HEK293 (cell line): ENCODE results near the gene DENND1C.

Source experiments
- GLIS1 ChIP-seq: fragments of 450-650 bp; formaldehyde crosslinking; IDR thresholded peaks from 2 replicates; pipeline ENCODE4 v1.5.1; 2016; ENCODE audit warnings: missing biosample characterization, missing genetic modification characterization
- KLF9 ChIP-seq: fragments of 450-650 bp; formaldehyde crosslinking; IDR thresholded peaks from 2 replicates; pipeline ENCODE4 v1.5.1; 2016; ENCODE audit warnings: missing biosample characterization, missing genetic modification characterization, low read depth
- RBAK ChIP-seq: fragments of 450-650 bp; formaldehyde crosslinking; IDR thresholded peaks from 2 replicates; pipeline ENCODE4 v1.5.1; 2016; ENCODE audit warnings: missing biosample characterization, missing genetic modification characterization
- SP7 ChIP-seq: fragments of 450-650 bp; formaldehyde crosslinking; IDR thresholded peaks from 2 replicates; pipeline ENCODE4 v1.5.1; 2016; ENCODE audit warnings: missing biosample characterization, missing genetic modification characterization
- TRIM28 ChIP-seq: IDR thresholded peaks from 2 replicates; pipeline ENCODE4 v1.6.1; 2011; ENCODE audit warnings: low read length, control low read depth, borderline replicate concordance
- ZNF274 ChIP-seq, 2 experiments: fragments of 200-500 bp in 1 of 2; fragments of 450-650 bp in 1 of 2; sonication (Bioruptor generic) in 1 of 2; formaldehyde crosslinking in 1 of 2; IDR thresholded peaks; 2 replicates each; pipeline versions ENCODE4 v1.5.1 to v1.6.1; 2014 to 2016; ENCODE audit warnings: borderline replicate concordance in 1 of 2, inconsistent platforms in 1 of 2, low read length in 1 of 2, missing biosample characterization in 1 of 2, missing genetic modification characterization in 1 of 2
- ZNF302 ChIP-seq: fragments of 450-650 bp; formaldehyde crosslinking; IDR thresholded peaks from 2 replicates; pipeline ENCODE4 v1.5.1; 2016; ENCODE audit warnings: missing biosample characterization, missing genetic modification characterization, low read depth
- ZNF510 ChIP-seq: fragments of 450-650 bp; formaldehyde crosslinking; IDR thresholded peaks from 2 replicates; pipeline ENCODE4 v1.5.1; 2018; ENCODE audit warnings: mild to moderate bottlenecking, missing genetic modification characterization, missing biosample characterization; ENCODE audit not compliant: insufficient replicate concordance
- ZNF514 ChIP-seq: fragments of 450-650 bp; formaldehyde crosslinking; IDR thresholded peaks from 2 replicates; pipeline ENCODE4 v1.5.1; 2016; ENCODE audit warnings: missing biosample characterization, missing genetic modification characterization
- ZNF549 ChIP-seq: fragments of 450-650 bp; IDR thresholded peaks from 2 replicates; pipeline ENCODE4 v1.5.1; 2018; ENCODE audit warnings: missing biosample characterization, missing genetic modification characterization, mild to moderate bottlenecking, inconsistent platforms, moderate library complexity
- ZNF558 ChIP-seq: fragments of 450-650 bp; formaldehyde crosslinking; IDR thresholded peaks from 2 replicates; pipeline ENCODE4 v1.5.1; 2016; ENCODE audit warnings: missing biosample characterization, missing genetic modification characterization
- ZNF560 ChIP-seq: fragments of 450-650 bp; formaldehyde crosslinking; IDR thresholded peaks from 2 replicates; pipeline ENCODE4 v1.5.1; 2017; ENCODE audit warnings: missing biosample characterization, missing genetic modification characterization, borderline replicate concordance
- ZNF837 ChIP-seq: fragments of 450-650 bp; formaldehyde crosslinking; IDR thresholded peaks from 2 replicates; pipeline ENCODE4 v1.5.1; 2016; ENCODE audit warnings: missing biosample characterization, missing genetic modification characterization
- ZSCAN23 ChIP-seq: fragments of 450-650 bp; formaldehyde crosslinking; IDR thresholded peaks from 2 replicates; pipeline ENCODE4 v1.5.1; 2016; ENCODE audit warnings: missing biosample characterization, missing genetic modification characterization
- TF ChIP-seq, protein P1 (sequence below): fragments of 450-650 bp; formaldehyde crosslinking; IDR thresholded peaks from 2 replicates; pipeline ENCODE4 v1.5.1; 2016; ENCODE audit warnings: missing biosample characterization, missing genetic modification characterization, borderline replicate concordance
- TF ChIP-seq, protein P2 (sequence below): fragments of 450-650 bp; formaldehyde crosslinking; IDR thresholded peaks from 2 replicates; pipeline ENCODE4 v1.5.1; 2016; ENCODE audit warnings: missing biosample characterization, missing genetic modification characterization
- TF ChIP-seq, protein P3 (sequence below): fragments of 450-650 bp; formaldehyde crosslinking; IDR thresholded peaks from 2 replicates; pipeline ENCODE4 v1.5.1; 2016; ENCODE audit warnings: missing biosample characterization, missing genetic modification characterization
- TF ChIP-seq, protein P4 (sequence below): fragments of 450-650 bp; formaldehyde crosslinking; IDR thresholded peaks from 2 replicates; pipeline ENCODE4 v1.5.1; 2016; ENCODE audit warnings: missing biosample characterization, missing genetic modification characterization
- TF ChIP-seq, protein P5 (sequence below): fragments of 450-650 bp; formaldehyde crosslinking; IDR thresholded peaks from 2 replicates; pipeline ENCODE4 v1.5.1; 2016; ENCODE audit warnings: missing biosample characterization, missing genetic modification characterization
- TF ChIP-seq, protein P6 (sequence below): fragments of 450-650 bp; formaldehyde crosslinking; IDR thresholded peaks from 2 replicates; pipeline ENCODE4 v1.5.1; 2016; ENCODE audit warnings: missing biosample characterization, missing genetic modification characterization

DENND1C gene

DNA sequence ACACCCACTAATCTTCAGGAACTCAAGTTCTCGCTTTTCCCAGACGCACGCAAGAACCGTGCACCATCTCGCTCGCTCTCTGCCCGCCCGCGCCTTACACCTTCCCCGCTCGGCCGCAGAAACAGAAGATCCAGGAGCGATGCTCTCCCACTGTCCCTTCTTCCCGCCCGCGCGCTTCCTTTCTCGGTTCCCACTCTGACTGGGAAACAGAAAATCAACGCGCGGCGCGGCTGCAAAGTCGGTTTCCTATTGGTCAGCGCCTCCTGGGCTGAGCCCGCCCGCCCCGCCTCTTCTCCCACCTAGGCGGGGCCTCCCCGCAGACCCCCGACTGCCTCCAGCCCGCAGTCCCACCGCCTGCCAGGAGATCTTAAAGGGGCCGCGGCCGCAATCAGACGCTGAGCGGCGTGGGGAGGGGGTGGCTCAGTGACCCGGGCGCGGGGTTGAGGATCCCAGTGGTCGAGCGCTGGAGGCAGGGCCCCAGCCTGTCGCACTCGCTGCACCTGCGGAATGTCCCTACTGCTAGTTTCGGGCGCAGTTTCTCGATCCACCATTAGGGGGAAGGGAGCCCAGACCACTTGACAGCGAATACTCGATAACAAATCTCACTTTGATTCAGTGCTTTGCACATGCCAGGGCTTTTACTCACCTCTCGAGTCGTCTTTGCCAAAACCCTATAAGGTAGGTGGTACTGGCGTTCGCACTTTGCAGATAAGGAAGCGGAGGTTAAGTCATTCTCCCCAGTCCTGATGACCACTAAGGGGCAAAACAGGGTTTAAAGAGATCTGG is 21.3 kb downstream of the DENND1C start (continued):
- TF ChIP-seq, protein P1, sequence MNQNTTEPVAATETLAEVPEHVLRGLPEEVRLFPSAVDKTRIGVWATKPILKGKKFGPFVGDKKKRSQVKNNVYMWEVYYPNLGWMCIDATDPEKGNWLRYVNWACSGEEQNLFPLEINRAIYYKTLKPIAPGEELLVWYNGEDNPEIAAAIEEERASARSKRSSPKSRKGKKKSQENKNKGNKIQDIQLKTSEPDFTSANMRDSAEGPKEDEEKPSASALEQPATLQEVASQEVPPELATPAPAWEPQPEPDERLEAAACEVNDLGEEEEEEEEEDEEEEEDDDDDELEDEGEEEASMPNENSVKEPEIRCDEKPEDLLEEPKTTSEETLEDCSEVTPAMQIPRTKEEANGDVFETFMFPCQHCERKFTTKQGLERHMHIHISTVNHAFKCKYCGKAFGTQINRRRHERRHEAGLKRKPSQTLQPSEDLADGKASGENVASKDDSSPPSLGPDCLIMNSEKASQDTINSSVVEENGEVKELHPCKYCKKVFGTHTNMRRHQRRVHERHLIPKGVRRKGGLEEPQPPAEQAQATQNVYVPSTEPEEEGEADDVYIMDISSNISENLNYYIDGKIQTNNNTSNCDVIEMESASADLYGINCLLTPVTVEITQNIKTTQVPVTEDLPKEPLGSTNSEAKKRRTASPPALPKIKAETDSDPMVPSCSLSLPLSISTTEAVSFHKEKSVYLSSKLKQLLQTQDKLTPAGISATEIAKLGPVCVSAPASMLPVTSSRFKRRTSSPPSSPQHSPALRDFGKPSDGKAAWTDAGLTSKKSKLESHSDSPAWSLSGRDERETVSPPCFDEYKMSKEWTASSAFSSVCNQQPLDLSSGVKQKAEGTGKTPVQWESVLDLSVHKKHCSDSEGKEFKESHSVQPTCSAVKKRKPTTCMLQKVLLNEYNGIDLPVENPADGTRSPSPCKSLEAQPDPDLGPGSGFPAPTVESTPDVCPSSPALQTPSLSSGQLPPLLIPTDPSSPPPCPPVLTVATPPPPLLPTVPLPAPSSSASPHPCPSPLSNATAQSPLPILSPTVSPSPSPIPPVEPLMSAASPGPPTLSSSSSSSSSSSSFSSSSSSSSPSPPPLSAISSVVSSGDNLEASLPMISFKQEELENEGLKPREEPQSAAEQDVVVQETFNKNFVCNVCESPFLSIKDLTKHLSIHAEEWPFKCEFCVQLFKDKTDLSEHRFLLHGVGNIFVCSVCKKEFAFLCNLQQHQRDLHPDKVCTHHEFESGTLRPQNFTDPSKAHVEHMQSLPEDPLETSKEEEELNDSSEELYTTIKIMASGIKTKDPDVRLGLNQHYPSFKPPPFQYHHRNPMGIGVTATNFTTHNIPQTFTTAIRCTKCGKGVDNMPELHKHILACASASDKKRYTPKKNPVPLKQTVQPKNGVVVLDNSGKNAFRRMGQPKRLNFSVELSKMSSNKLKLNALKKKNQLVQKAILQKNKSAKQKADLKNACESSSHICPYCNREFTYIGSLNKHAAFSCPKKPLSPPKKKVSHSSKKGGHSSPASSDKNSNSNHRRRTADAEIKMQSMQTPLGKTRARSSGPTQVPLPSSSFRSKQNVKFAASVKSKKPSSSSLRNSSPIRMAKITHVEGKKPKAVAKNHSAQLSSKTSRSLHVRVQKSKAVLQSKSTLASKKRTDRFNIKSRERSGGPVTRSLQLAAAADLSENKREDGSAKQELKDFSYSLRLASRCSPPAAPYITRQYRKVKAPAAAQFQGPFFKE = 0 out of 2 replicates have a peak, but pooled peaks have one; percentile 14
- TF ChIP-seq ZNF560 = no peak
- TF ChIP-seq ZNF837 (tag by site-specific recombination) = 0 out of 2 replicates have a peak, but pooled peaks have one; percentile 38
- TF ChIP-seq TRIM28 = no peak
- TF ChIP-seq, protein P2, sequence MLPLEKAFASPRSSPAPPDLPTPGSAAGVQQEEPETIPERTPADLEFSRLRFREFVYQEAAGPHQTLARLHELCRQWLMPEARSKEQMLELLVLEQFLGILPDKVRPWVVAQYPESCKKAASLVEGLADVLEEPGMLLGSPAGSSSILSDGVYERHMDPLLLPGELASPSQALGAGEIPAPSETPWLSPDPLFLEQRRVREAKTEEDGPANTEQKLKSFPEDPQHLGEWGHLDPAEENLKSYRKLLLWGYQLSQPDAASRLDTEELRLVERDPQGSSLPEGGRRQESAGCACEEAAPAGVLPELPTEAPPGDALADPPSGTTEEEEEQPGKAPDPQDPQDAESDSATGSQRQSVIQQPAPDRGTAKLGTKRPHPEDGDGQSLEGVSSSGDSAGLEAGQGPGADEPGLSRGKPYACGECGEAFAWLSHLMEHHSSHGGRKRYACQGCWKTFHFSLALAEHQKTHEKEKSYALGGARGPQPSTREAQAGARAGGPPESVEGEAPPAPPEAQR (tag by site-specific recombination) = peak; percentile 78
- TF ChIP-seq, protein P3, sequence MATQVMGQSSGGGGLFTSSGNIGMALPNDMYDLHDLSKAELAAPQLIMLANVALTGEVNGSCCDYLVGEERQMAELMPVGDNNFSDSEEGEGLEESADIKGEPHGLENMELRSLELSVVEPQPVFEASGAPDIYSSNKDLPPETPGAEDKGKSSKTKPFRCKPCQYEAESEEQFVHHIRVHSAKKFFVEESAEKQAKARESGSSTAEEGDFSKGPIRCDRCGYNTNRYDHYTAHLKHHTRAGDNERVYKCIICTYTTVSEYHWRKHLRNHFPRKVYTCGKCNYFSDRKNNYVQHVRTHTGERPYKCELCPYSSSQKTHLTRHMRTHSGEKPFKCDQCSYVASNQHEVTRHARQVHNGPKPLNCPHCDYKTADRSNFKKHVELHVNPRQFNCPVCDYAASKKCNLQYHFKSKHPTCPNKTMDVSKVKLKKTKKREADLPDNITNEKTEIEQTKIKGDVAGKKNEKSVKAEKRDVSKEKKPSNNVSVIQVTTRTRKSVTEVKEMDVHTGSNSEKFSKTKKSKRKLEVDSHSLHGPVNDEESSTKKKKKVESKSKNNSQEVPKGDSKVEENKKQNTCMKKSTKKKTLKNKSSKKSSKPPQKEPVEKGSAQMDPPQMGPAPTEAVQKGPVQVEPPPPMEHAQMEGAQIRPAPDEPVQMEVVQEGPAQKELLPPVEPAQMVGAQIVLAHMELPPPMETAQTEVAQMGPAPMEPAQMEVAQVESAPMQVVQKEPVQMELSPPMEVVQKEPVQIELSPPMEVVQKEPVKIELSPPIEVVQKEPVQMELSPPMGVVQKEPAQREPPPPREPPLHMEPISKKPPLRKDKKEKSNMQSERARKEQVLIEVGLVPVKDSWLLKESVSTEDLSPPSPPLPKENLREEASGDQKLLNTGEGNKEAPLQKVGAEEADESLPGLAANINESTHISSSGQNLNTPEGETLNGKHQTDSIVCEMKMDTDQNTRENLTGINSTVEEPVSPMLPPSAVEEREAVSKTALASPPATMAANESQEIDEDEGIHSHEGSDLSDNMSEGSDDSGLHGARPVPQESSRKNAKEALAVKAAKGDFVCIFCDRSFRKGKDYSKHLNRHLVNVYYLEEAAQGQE = peak; percentile 41; the same call in 1 of the 2 replicates
- TF ChIP-seq ZNF558 (tag by site-specific recombination) = peak; percentile 68; the same call in 1 of the 2 replicates
- 0 out of 2 replicates have a peak, but pooled peaks have one; percentile 71 for TF ChIP-seq RBAK (tag by site-specific recombination)
- TF ChIP-seq KLF9 = peak; percentile 26
- TF ChIP-seq ZNF514 (tag by site-specific recombination) = no peak
- peak; percentile 69; the same call in 1 of the 2 replicates for TF ChIP-seq ZSCAN23 (tag by site-specific recombination)
- 0 out of 2 replicates have a peak, but pooled peaks have one; percentile 17 for TF ChIP-seq ZNF302 (tag by site-specific recombination)
- TF ChIP-seq, protein P4, sequence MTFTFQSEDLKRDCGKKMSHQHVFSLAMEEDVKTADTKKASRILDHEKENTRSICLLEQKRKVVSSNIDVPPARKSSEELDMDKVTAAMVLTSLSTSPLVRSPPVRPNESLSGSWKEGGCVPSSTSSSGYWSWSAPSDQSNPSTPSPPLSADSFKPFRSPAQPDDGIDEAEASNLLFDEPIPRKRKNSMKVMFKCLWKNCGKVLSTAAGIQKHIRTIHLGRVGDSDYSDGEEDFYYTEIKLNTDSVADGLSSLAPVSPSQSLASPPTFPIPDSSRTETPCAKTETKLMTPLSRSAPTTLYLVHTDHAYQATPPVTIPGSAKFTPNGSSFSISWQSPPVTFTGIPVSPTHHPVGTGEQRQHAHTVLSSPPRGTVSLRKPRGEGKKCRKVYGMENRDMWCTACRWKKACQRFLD (tag by site-specific recombination) = no peak
- TF ChIP-seq, protein P5, sequence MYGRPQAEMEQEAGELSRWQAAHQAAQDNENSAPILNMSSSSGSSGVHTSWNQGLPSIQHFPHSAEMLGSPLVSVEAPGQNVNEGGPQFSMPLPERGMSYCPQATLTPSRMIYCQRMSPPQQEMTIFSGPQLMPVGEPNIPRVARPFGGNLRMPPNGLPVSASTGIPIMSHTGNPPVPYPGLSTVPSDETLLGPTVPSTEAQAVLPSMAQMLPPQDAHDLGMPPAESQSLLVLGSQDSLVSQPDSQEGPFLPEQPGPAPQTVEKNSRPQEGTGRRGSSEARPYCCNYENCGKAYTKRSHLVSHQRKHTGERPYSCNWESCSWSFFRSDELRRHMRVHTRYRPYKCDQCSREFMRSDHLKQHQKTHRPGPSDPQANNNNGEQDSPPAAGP = peak; percentile 90
- no peak for TF ChIP-seq ZNF510
- TF ChIP-seq, protein P6, sequence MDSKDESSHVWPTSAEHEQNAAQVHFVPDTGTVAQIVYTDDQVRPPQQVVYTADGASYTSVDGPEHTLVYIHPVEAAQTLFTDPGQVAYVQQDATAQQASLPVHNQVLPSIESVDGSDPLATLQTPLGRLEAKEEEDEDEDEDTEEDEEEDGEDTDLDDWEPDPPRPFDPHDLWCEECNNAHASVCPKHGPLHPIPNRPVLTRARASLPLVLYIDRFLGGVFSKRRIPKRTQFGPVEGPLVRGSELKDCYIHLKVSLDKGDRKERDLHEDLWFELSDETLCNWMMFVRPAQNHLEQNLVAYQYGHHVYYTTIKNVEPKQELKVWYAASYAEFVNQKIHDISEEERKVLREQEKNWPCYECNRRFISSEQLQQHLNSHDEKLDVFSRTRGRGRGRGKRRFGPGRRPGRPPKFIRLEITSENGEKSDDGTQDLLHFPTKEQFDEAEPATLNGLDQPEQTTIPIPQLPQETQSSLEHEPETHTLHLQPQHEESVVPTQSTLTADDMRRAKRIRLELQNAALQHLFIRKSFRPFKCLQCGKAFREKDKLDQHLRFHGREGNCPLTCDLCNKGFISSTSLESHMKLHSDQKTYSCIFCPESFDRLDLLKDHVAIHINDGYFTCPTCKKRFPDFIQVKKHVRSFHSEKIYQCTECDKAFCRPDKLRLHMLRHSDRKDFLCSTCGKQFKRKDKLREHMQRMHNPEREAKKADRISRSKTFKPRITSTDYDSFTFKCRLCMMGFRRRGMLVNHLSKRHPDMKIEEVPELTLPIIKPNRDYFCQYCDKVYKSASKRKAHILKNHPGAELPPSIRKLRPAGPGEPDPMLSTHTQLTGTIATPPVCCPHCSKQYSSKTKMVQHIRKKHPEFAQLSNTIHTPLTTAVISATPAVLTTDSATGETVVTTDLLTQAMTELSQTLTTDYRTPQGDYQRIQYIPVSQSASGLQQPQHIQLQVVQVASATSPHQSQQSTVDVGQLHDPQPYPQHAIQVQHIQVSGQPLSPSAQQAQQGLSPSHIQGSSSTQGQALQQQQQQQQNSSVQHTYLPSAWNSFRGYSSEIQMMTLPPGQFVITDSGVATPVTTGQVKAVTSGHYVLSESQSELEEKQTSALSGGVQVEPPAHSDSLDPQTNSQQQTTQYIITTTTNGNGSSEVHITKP (tag by site-specific recombination) = peak; percentile 91
- TF ChIP-seq GLIS1 (tag by site-specific recombination) = peak; percentile 91
- no peak for TF ChIP-seq ZNF274 (IDR thresholded peaks at IDR 0.05; ENCODE audit: low read length)
- no peak for TF ChIP-seq ZNF274 (tag by site-specific recombination; IDR thresholded peaks at IDR 0.05; ENCODE audit: borderline replicate concordance)
- no peak for TF ChIP-seq ZNF549 (tag by site-specific recombination)
- peak; percentile 93 for TF ChIP-seq SP7 (tag by site-specific recombination)
